Measurements from ENCODE around the gene MDP1.
A peak's percentile ranks its signal among the peaks of the same experiment; 100 is the strongest.

Gene MDP1

GRCh38 chr14:24181371-24182077, 34.3 kb downstream of the MDP1 start:
- DNase-seq (ENCODE audit: low read depth in 2 of 2) = no peak

GRCh38 chr14:24179961-24180796, 35.7 kb downstream of the MDP1 start:
- DNase-seq (ENCODE audit: low read depth in 2 of 2) = no peak

- no peak for DNase-seq (ENCODE audit: low read depth in 2 of 2)
These were observed 36.4 kb downstream of the MDP1 start for GRCh38 chr14:24179294-24179960.

- no peak for DNase-seq (ENCODE audit: low read depth in 2 of 2)
These were observed 37.3 kb downstream of the MDP1 start for GRCh38 chr14:24178399-24179178.

- no peak for DNase-seq (ENCODE audit: low read depth in 2 of 2)
These were observed 38.0 kb downstream of the MDP1 start for GRCh38 chr14:24177891-24178290.

GRCh38 chr14:24177041-24177825, 38.6 kb downstream of the MDP1 start:
- no peak for DNase-seq (ENCODE audit: low read depth in 2 of 2)

GRCh38 chr14:24176599-24176998, 39.3 kb downstream of the MDP1 start:
- no peak for DNase-seq (ENCODE audit: low read depth in 2 of 2)

GRCh38 chr14:24172871-24173281, 43.0 kb downstream of the MDP1 start:
- DNase-seq (ENCODE audit: low read depth in 2 of 2) = no peak

- DNase-seq (ENCODE audit: low read depth in 2 of 2) = no peak
These were observed 43.5 kb downstream of the MDP1 start for GRCh38 chr14:24172261-24172860.

GRCh38 chr14:24171422-24172260, 44.2 kb downstream of the MDP1 start, which contains the start of gene REC8:
TSS of gene REC8 (plus strand) at chr14:24172080. CDS start at chr14:24172553, 473 bp downstream.
- DNase-seq (ENCODE audit: low read depth in 2 of 2) = peak in 1 of 2 donors; percentile 46

GRCh38 chr14:24167469-24168114, 48.3 kb downstream of the MDP1 start:
- no peak for DNase-seq (ENCODE audit: low read depth in 2 of 2)

GRCh38 chr14:24165785-24166184, 50.1 kb downstream of the MDP1 start:
- DNase-seq (ENCODE audit: low read depth in 2 of 2) = no peak

- DNase-seq (ENCODE audit: low read depth in 2 of 2) = no peak
These were observed 51.3 kb downstream of the MDP1 start for GRCh38 chr14:24164518-24164991.
